ENCODE measurements around the gene INF2.

Gene INF2

GRCh38 chr14:104691546-104692260 lies 2.3 kb downstream of the INF2 start:
- DNase-seq, result no peak

- no peak for DNase-seq
These were observed 3.0 kb downstream of the INF2 start for GRCh38 chr14:104692261-104692938.

GRCh38 chr14:104692939-104693315 lies 3.5 kb downstream of the INF2 start:
- DNase-seq, result no peak

- DNase-seq, result no peak
These were observed 4.3 kb downstream of the INF2 start for GRCh38 chr14:104693482-104694431.

GRCh38 chr14:104694475-104694950 lies 5.1 kb downstream of the INF2 start:
- no peak for DNase-seq

- no peak for DNase-seq
These were observed 5.7 kb downstream of the INF2 start for GRCh38 chr14:104694991-104695659.

GRCh38 chr14:104695660-104696000 lies 6.2 kb downstream of the INF2 start:
- no peak for DNase-seq

GRCh38 chr14:104696671-104697316 lies 7.4 kb downstream of the INF2 start:
- no peak for DNase-seq

- DNase-seq, result no peak
These were observed 7.9 kb downstream of the INF2 start for GRCh38 chr14:104697317-104697703.

GRCh38 chr14:104697892-104698583 lies 8.6 kb downstream of the INF2 start:
- DNase-seq, result no peak

- no peak for DNase-seq
These were observed 9.4 kb downstream of the INF2 start for GRCh38 chr14:104698688-104699425.

GRCh38 chr14:104699426-104699748 lies 10.0 kb downstream of the INF2 start:
- no peak for DNase-seq

GRCh38 chr14:104700225-104700651 lies 10.8 kb downstream of the INF2 start:
- no peak for DNase-seq

- no peak for DNase-seq
These were observed 11.4 kb downstream of the INF2 start for GRCh38 chr14:104700747-104701217.

GRCh38 chr14:104701383-104702076 lies 12.1 kb downstream of the INF2 start:
- no peak for DNase-seq

GRCh38 chr14:104702106-104702505 lies 12.7 kb downstream of the INF2 start:
- no peak for DNase-seq

GRCh38 chr14:104702673-104703072 lies 13.3 kb downstream of the INF2 start:
- DNase-seq, result no peak

- no peak for DNase-seq
These were observed 13.9 kb downstream of the INF2 start for GRCh38 chr14:104703269-104703668.

GRCh38 chr14:104704252-104704651 lies 14.8 kb downstream of the INF2 start:
- DNase-seq, result no peak

GRCh38 chr14:104705340-104706047 lies 16.1 kb downstream of the INF2 start:
- no peak for DNase-seq
